SJSA1 (cell line): Measurements from ENCODE around the gene MRPL37. TPM values are rescaled to one million over a fixed set of nuclear protein-coding genes. Genes with fewer than 3 reads are reported as not detected.
A peak's percentile ranks its signal among the peaks of the same experiment; 100 is the strongest.
"Not testable (repeated sequence)": the region's sequence is repeated elsewhere in the genome, so short reads cannot be mapped to it uniquely, and the experiment has no call there.

Experiments
- DNase-seq, 2 experiments: peaks; one replicate each; pipeline ENCODE4 v3.0.0-alpha.2; 2015 to 2020; ENCODE audit warnings: low spot score in 2 of 2, low read depth in 1 of 2
- H3K27ac ChIP-seq: fragments of 250-450 bp; sonication (Bioruptor Pico); 2 replicates; pipeline ENCODE4 v1.5.1; 2020; ENCODE audit warnings: mild to moderate bottlenecking, moderate library complexity
- H3K27me3 ChIP-seq: fragments of 250-450 bp; sonication (Bioruptor Pico); replicated peaks from 2 replicates; pipeline ENCODE4 v1.5.1; 2020; ENCODE audit warnings: mild to moderate bottlenecking, moderate library complexity
- H3K36me3 ChIP-seq: fragments of 250-450 bp; sonication (Bioruptor Pico); 2 replicates; pipeline ENCODE4 v1.5.1; 2020; ENCODE audit warnings: mild to moderate bottlenecking
- H3K4me1 ChIP-seq: fragments of 250-450 bp; sonication (Bioruptor Pico); replicated peaks from 2 replicates; pipeline ENCODE4 v1.6.1; 2021; ENCODE audit warnings: mild to moderate bottlenecking
- H3K4me3 ChIP-seq: fragments of 250-450 bp; sonication (Bioruptor Pico); 2 replicates; pipeline ENCODE4 v1.5.1; 2020; ENCODE audit warnings: mild to moderate bottlenecking
- H3K9me3 ChIP-seq: fragments of 250-450 bp; sonication (Bioruptor Pico); replicated peaks from 2 replicates; pipeline ENCODE4 v1.5.1; 2020; ENCODE audit warnings: mild to moderate bottlenecking
- total RNA-seq: library from RNA; depleted of rRNA; stranded (reverse); fragments of >200 nt; shearing (Covaris generic); gene quantifications from 2 replicates; pipeline ENCODE4 v1.2.3, GENCODE V29; 2014

Gene MRPL37
- total RNA-seq, 1 experiment from 2014 or later: 157 TPM

DNA sequence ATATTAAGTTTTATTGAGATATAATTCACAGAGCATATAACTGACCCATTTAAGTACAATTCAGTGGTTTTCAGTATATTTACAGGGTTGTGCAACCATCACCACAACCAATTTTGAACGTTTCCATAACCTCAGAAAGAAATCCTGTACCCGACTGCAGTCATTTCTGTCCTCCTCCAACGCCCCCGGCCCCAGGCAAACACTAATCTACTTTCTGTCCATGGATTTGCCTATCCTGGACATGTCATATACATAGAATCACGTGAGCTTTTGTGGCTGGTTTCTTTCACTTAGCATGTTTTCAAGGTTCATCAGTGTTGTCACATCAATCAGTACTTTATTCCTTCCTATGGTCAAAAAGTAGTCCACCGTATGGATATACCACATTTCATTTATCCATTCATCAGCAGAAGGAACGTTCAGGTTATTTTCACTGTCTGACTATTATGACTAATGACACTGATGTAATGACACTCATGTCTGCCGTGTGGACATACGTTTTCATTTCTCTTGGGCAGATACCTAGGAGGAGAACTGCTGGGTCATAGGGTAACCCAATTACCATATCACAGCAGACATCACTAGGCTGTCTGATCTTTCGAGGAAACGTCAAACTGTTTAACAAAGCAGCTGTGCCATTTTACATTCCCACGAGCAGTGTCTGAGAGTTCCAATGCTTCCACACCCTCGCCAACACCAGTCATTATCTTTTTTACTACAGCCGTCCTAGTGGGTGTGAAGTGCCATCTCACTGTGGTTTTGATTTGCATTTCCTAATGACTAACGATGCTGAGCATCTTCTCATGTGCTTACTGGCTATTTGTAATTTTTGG is 30.8 kb downstream of the MRPL37 start:
- Histone ChIP-seq H3K27ac (no peak overlapping the region), H3K4me1 (peaks cover 30% of the 10 kb centered on the region), H3K36me3 (peaks cover 57% of the 10 kb centered on the region), H3K9me3 (no peaks in the 10 kb centered on the region), H3K4me3 (no peak overlapping the region), H3K27me3 (no peaks in the 10 kb centered on the region)
- DNase-seq: no peak

DNA sequence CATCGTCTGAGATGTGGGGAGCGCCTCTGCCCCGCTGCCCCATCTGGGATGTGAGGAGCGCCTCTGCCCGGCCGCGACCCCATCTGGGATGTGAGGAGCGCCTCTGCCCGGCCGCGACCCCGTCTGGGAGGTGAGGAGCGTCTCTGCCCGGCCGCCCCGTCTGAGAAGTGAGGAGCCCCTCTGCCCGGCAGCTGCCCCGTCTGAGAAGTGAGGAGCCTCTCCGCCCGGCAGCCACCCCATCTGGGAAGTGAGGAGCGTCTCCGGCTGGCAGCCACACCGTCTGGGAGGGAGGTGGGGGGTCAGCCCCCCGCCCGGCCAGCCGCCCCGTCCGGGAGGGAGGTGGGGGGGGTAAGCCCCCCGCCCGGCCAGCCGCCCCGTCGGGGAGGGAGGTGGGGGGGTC is 33.2 kb downstream of the MRPL37 start:
- H3K27me3 ChIP-seq, H3K27ac ChIP-seq, DNase-seq, H3K4me3 ChIP-seq, H3K9me3 ChIP-seq: not testable (repeated sequence)
- Histone ChIP-seq H3K36me3 (peaks cover 63% of the 10 kb centered on the region), H3K4me1 (peaks cover 17% of the 10 kb centered on the region)

GRCh38 chr1:54234284-54234683 is 34.3 kb downstream of the MRPL37 start:
- no peaks in the 10 kb centered on the region for H3K9me3 ChIP-seq
- peaks cover 11% of the 10 kb centered on the region for H3K4me1 ChIP-seq
- no peak overlapping the region for H3K4me3 ChIP-seq
- no peak for DNase-seq
- H3K36me3 ChIP-seq: peaks cover 63% of the 10 kb centered on the region
- H3K27ac ChIP-seq: no peak overlapping the region
- no peaks in the 10 kb centered on the region for H3K27me3 ChIP-seq

DNA sequence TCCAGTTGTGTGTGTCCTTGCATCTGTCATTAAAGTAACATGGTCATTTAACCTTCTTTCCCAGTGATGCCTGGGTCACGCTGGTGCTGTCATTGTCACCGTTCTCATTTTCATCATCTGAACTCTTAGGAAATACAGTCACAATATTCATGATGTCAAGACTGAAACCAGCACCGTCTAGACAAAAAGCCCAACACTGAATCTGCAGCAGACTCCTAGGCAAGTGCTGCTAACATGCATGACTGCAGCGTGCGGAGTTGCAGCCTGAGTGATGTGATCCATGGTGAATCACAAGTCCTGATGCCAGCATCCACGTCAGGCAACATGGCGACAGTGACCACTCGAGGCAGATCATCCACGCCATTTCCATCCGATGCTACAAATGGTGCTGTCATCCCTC is 37.6 kb downstream of the MRPL37 start:
- Histone ChIP-seq H3K4me3 (no peak overlapping the region), H3K36me3 (peaks cover 54% of the 10 kb centered on the region), H3K27me3 (no peaks in the 10 kb centered on the region), H3K4me1 (peaks cover 38% of the 10 kb centered on the region), H3K9me3 (no peaks in the 10 kb centered on the region), H3K27ac (no peak overlapping the region)
- no peak for DNase-seq

GRCh38 chr1:54238353-54239034 is 38.5 kb downstream of the MRPL37 start:
- peaks cover 61% of the 10 kb centered on the region for H3K36me3 ChIP-seq
- H3K4me1 ChIP-seq: peaks cover 47% of the 10 kb centered on the region
- H3K27ac ChIP-seq: peak overlapping the region; percentile 45; the same call in 1 of the 2 replicates

GRCh38 chr1:54239035-54239383 is 39.0 kb downstream of the MRPL37 start:
- H3K27me3 ChIP-seq: no peaks in the 10 kb centered on the region
- H3K4me1 ChIP-seq: peaks cover 48% of the 10 kb centered on the region
- H3K4me3 ChIP-seq: no peak overlapping the region
- DNase-seq: no peak
- H3K36me3 ChIP-seq: peaks cover 61% of the 10 kb centered on the region
- no peaks in the 10 kb centered on the region for H3K9me3 ChIP-seq
- peak overlapping the region; percentile 45 for H3K27ac ChIP-seq

More at GRCh38 chr1:54238353-54239034, 38.5 kb downstream of the MRPL37 start:
- H3K27me3 ChIP-seq: no peaks in the 10 kb centered on the region
- H3K4me3 ChIP-seq: no peak overlapping the region
- DNase-seq: no peak
- no peaks in the 10 kb centered on the region for H3K9me3 ChIP-seq

DNA sequence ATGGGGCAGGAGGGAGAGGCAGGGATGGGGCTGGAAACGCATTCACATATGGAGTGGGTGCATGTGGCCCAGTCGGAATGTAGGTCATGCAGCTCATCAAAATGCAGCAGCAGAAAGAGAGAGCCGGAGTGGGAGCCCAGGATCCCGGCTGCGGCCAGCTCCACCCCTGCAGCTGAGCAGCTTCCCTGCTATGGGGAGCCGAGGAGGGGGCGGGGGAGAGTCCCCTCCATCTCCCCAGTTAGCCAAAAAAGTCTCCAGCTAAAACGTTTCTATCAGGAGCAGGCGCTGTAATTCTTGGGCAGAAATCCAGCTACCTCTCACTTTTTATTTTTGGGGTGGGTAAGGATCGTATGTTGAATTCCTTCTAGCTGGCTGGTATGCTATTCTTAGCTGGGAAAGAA is 39.7 kb downstream of the MRPL37 start:
- peak in 1 of 2 experiments; percentile 41 for DNase-seq
- peak overlapping the region; percentile 45 for H3K27ac ChIP-seq

DNA sequence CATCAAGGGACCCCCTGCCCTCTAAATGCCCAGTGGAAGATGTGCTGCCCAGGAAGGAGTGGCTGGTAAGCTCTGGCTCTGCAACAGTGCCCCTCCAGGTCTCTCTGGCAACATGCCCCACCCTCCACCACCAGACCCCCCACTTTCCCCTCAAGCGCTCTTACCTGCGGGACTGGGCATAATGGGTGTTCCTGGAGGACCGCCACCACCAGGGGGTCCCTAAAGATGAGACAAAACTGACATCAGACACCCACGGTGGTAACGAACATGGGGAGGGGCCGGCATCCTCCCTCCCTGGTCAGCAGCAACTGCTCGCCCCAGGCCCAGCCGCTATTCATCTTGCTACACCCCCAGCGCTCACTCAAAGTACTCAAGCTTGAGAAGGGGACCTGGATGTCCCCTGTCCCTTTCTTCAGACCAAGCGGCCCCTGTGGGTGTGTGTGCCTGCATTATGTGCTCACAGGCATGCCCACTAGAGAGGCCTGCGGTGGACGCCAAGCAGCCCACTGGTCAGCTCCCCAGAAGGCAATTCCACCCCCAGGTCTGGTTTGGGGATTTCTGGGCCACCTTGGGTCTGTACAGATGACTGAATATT is 40.9 kb downstream of the MRPL37 start:
- DNase-seq: peak; percentile 63 to 73
- H3K4me1 ChIP-seq: peaks cover 59% of the 10 kb centered on the region
- no peaks in the 10 kb centered on the region for H3K27me3 ChIP-seq
- H3K36me3 ChIP-seq: peaks cover 71% of the 10 kb centered on the region
- peak overlapping the region; percentile 25 for H3K4me3 ChIP-seq
- no peaks in the 10 kb centered on the region for H3K9me3 ChIP-seq
- peak overlapping the region; percentile 93 for H3K27ac ChIP-seq

More for the DNA sequence above, 39.7 kb downstream of the MRPL37 start:
- no peaks in the 10 kb centered on the region for H3K27me3 ChIP-seq
- peaks cover 48% of the 10 kb centered on the region for H3K4me1 ChIP-seq
- H3K4me3 ChIP-seq: no peak overlapping the region
- peaks cover 64% of the 10 kb centered on the region for H3K36me3 ChIP-seq
- H3K9me3 ChIP-seq: no peaks in the 10 kb centered on the region

DNA sequence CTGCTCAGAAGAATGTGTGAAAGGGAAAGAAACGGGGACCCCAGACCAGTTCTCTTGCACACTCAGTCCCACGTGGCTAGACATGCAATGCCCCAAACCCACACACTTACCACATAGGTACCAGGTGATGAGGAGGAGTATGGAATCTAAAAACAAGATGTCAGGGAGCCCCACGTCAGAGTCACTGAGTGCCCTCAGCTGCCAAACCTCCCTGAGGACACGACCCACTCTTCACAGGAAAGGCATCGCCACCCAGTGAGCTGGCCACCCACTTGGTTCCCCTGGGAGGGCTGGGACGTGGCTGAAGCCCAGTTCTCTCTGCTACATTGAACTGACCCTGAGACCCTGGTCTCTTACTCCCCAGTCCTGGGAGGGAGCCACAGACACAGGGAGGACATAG is 41.4 kb downstream of the MRPL37 start:
- no peaks in the 10 kb centered on the region for H3K27me3 ChIP-seq
- peaks cover 59% of the 10 kb centered on the region for H3K4me1 ChIP-seq
- peak; percentile 97 to 98 for DNase-seq
- peak overlapping the region; percentile 93 for H3K27ac ChIP-seq
- no peaks in the 10 kb centered on the region for H3K9me3 ChIP-seq
- H3K36me3 ChIP-seq: peaks cover 71% of the 10 kb centered on the region
- peak overlapping the region; percentile 25 for H3K4me3 ChIP-seq

DNA sequence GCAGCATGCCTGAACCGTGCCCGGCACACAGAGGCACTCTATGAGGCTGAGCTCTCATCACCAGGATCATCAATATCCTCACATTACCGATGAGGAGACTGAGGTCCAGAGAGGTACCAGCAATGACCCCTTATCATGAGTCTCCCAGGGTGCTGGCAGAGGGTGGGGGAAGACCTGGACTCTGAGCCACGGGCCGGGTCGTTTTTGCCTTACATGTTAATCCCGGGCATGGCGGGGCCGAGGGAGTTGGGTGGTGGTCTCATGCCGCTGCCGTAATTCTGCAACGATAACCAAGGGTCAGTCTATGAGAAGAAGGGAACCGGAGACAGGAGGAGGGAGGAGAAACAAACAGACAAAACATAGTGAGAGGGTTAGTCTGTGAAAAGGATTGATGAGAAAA is 43.1 kb downstream of the MRPL37 start:
- peaks cover 64% of the 10 kb centered on the region for H3K36me3 ChIP-seq
- H3K9me3 ChIP-seq: no peaks in the 10 kb centered on the region
- DNase-seq: no peak
- H3K4me3 ChIP-seq: no peak overlapping the region
- H3K4me1 ChIP-seq: peaks cover 59% of the 10 kb centered on the region
- H3K27me3 ChIP-seq: no peaks in the 10 kb centered on the region
- peak overlapping the region; percentile 93 for H3K27ac ChIP-seq

GRCh38 chr1:54244655-54245054 is 44.7 kb downstream of the MRPL37 start:
- H3K4me3 ChIP-seq: no peak overlapping the region
- H3K4me1 ChIP-seq: peaks cover 61% of the 10 kb centered on the region
- DNase-seq: no peak
- peaks cover 61% of the 10 kb centered on the region for H3K36me3 ChIP-seq
- no peaks in the 10 kb centered on the region for H3K27me3 ChIP-seq
- no peak overlapping the region for H3K27ac ChIP-seq
- no peaks in the 10 kb centered on the region for H3K9me3 ChIP-seq

DNA sequence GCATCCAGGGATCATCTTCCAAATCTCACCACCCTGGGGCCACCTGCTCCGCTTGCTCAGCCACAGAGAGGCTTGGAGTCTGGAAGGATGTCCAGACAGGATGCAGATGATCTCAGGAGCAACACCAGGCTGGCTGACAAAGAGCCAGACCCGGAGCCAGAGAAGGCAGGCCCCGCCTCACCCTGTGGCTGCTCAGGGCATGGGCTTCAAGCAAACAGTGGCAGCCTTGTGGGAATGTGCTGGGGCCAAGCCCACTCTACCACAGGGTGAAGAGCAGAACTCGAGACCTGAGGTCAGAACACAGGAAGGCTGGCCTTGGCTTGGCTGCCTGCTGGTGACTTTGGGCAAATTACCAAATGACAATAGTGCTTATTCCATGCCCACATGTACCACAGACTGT is 45.5 kb downstream of the MRPL37 start:
- Histone ChIP-seq H3K9me3 (no peaks in the 10 kb centered on the region), H3K27ac (no peak overlapping the region), H3K4me1 (peaks cover 60% of the 10 kb centered on the region), H3K27me3 (no peaks in the 10 kb centered on the region), H3K36me3 (peaks cover 61% of the 10 kb centered on the region), H3K4me3 (no peak overlapping the region)
- no peak for DNase-seq

- H3K9me3 ChIP-seq: no peaks in the 10 kb centered on the region
- H3K4me1 ChIP-seq: peaks cover 59% of the 10 kb centered on the region
- H3K36me3 ChIP-seq: peaks cover 62% of the 10 kb centered on the region
- no peak for DNase-seq
- no peak overlapping the region for H3K4me3 ChIP-seq
- H3K27ac ChIP-seq: no peak overlapping the region
- H3K27me3 ChIP-seq: no peaks in the 10 kb centered on the region
Measured at GRCh38 chr1:54246116-54246721, 46.3 kb downstream of the MRPL37 start.
